ENCODE data around the gene ATP5PB.

The ATP5PB gene

GRCh38 chr1:111448918-111449702, at the start of gene ATP5PB, which contains the start of gene WDR77:
TSS of gene ATP5PB (plus strand) at chr1:111449464. CDS start at chr1:111449542, 78 bp downstream.
TSS of gene WDR77 (minus strand) at chr1:111449256. CDS start at chr1:111449169, 87 bp downstream.
- DNase-seq: peak; percentile 99

DNA sequence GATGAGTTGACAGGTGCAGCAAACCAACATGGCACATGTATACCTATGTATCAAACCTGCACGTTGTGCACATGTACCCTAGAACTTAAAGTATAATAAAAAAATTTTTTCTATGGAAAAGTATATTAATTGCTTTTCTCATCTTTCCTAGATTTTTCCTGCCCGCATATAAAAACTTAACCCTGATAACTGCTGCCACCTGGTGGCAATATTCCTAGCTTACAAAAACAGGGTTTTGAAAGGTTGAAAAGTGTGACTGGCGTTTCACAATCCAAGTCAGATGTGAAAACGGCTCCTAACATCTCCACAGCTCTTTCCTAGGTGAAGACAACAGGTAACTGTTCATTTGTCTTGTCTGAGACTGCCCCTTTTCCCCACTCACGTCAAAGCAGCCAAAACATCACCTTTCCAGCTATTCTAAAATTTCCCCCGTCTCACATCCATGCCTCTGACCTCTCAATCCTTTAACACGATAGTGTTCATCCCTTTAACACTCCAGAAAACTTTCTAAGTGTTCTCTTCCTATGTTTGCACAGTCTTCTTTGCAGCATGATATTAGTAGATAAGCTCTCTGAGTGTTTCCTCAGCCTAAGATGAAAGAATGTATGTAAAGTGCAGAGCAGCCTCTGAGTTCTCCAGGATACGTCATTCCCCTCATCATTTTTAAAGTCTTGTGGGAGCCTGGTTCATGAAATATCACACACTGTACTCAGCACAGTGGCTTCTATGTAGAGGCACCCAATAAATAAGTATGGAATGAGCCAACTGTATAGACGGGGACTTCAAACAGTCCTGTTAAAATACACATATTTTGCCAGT, 49.3 kb upstream of the ATP5PB start:
- DNase-seq: peak; percentile 10

- no peak for DNase-seq
These were observed 47.2 kb upstream of the ATP5PB start for GRCh38 chr1:111402083-111402482.

GRCh38 chr1:111404588-111404987, 44.7 kb upstream of the ATP5PB start:
- DNase-seq: no peak

DNA sequence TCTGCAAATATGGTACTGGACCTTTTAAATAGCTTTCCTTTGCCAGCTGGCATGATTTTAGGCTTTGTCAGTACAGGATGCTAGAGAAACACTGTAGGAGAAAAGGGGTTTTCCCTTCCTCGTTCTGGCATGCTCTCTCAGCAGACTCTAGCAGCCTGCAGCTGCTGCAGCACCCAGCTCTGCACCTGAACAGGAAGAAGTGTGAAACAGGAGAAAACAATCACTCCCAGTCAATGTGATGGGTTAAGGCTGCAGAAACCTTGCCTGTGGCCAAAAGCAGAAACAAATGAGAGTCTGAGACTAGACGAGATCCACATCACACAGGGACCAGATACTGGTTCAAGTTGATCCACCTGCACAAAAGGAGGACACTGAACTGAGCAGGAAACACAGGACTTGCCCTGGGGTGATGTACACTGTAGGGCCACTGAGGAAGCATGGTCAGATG, 42.9 kb upstream of the ATP5PB start:
- no peak for DNase-seq

DNA sequence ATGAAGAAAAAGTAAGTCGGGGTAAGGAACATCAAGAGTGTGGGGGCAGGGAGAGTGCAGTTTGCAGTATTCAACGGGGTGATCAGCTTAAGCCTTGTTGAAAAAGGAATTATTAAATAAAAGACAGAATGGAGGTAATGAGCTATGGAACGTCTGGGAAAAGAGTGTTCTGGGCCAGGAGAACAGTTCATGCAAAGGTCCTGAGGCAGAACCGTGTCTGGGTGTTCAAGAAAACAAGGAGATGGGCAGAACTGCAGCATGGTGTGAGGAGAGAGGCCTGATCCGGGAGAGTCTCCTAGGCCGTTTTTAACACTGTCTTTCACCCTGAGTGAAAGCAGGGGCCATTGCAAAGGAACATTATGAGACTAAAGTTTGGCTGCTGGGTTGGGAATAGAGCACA, 42.0 kb upstream of the ATP5PB start:
- no peak for DNase-seq

GRCh38 chr1:111412839-111413238, 36.4 kb upstream of the ATP5PB start:
- no peak for DNase-seq

- no peak for DNase-seq
These were observed 34.5 kb upstream of the ATP5PB start for GRCh38 chr1:111414756-111415155.

DNA sequence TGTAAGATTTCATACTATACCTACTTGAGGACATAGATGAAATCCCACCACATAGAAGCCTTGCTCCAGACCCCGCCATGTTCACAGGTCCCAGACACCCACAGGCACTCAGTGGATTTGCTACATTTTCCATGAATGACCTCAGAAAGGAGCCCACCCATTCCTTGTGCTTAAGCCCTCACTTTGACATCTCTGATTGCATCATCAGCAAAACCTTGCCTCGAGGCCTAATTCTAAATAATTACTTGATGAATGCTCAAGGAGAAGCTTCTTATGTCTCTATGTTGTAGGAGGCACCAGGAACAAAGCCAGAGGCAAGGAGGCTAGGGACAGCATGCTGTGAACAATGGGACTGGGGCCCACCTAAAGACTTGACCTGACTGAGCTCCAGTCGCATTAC, 33.8 kb upstream of the ATP5PB start:
- DNase-seq: no peak

DNA sequence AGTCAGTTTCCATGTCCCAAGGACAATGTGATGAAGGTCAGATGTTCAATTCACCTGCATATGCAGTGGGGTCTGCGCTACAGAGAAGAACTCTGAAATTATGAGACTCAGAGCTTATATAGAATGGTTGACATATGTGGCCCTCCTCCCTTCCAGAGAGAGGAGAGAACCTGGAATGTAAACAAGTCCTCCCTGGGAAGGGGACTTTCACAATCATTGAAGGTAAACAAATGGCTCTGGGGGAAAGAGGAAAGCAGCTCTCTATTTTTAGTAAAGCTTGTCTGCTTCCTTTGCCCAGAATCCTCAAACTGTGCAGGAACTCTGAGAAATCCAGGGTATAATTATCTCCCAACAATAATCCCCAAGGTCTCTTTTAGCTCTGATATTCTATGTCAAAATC, 31.5 kb upstream of the ATP5PB start:
- DNase-seq: no peak

- no peak for DNase-seq
These were observed 30.2 kb upstream of the ATP5PB start for GRCh38 chr1:111419037-111419436.

- no peak for DNase-seq
These were observed 28.9 kb upstream of the ATP5PB start for GRCh38 chr1:111420377-111420776.

DNA sequence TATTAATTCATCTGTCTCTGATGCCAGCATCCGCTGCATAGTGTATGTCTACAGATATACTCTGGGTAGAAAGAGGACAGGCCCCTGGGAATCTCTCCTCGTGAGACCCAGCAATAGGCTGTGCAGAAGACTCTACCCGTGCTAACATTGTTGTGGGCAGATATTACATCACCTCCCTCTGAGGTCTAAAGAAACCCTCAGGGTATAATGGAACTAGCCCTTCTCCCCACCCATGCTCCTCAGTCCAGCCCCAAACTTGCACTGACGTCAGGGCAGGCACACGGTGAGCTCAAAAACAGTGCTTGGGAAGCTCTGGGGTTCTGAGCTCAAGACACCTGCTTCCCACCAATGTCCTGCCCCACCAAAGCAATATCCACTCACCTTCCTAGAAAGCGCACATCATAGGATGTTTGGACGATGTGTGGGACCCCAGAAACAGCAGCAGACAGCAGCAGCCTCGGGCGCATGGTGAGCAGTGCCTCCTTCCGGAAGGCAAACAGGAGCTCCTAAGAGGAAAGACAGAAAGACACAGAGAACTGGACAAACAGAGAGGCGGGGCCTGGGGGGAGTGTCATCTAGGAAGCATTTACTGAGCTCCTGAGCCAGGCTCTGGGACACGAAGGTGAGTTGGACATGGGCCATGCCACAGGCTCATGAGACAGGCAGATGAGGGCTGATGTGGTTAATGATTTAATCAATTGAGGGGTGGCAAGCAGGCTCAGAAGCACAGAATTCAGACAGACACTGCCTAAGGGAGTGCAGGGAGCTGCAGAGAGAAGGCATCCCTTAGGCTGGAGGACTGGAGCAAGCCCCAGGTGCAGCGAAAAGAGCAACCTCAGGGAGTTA, 26.5 kb upstream of the ATP5PB start:
- no peak for DNase-seq

DNA sequence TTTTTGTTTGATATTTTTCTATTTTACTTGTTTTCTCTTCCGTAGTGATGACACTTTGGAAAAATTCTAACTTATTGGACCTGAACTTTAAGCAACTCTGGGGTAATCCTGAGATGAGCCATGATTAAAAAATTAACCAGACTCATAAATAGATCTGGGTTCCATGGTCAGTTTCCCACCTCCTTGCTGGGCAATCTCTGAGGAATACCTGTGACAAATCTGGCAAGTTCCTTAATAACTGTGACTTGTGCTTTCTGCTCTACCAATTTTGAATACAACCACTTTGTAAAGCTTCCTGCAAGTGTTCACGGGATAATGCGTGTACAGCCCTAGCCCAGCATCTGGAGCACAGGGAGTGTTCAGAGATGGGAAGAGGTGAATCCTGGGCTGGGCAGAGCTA, 25.0 kb upstream of the ATP5PB start:
- DNase-seq: no peak

GRCh38 chr1:111436726-111437125, 12.5 kb upstream of the ATP5PB start:
- no peak for DNase-seq

GRCh38 chr1:111439461-111440351, 9.6 kb upstream of the ATP5PB start:
- no peak for DNase-seq

DNA sequence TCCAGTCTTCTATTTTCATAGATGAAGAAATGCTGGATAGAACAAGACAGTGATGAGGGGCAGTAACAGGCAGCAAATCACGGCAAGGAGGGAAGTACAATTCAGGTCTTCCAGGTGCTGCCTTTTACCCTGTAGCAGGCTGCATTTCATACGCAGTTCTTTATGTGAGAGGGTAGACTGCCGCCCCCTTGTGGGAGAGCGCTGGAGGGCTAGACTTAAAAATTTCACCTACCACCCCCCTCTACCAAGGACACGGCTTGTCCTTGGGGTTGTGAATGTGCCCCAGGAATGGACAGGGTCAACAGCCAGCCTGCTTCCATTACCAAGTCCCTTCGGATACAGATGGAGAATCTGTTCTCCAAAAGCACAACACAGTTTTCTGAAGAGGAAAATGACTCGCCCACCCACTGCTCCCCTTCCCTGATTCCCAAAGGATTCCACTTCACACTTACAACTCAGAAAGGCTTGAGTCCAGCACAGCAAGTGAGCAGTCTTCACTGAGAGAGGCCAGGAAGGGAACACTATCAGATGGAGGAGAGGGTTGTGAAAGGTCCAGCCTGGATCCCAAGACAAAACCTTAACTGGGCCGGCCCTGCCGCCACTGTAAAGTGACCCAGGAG, 7.6 kb upstream of the ATP5PB start:
- no peak for DNase-seq

DNA sequence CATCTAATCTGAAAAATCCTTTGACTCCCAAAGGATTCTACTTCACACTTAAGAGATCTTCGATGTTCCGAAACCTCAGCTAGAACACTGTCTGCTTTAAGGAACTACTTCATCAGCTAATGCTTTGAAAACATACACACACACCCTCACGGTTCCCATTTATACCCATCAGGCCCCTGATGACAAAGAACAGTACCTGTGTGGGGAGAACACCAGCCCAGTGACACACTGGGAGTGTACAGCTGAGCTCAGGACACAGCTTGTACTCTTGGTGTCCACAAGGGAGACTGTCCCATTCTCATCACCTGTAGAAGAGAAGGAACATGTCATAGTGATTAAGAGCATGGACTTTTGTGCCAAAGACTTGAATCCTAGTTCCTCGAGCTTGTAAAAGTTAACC, 6.8 kb upstream of the ATP5PB start:
- DNase-seq: no peak

- no peak for DNase-seq
These were observed 5.2 kb upstream of the ATP5PB start for GRCh38 chr1:111444031-111444430.

DNA sequence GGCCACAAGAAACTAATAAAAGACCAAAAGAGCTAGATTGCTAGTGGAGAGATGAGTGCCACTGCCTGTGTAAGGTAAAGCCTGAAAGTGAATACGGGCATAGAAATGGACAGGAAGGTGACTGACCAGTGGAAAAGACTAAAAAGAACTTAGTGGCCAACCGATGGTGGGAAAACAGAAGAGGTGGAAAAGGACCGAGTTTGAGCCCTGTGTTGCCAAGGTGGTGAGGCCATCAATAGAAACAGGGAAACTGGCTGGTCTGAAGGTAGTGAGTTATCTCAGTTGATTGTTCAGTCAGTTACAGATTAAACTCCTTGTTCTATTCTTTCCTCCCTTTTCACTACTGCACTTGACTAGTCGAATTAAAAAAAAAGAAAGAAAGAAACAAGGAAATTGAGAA, 2.7 kb upstream of the ATP5PB start:
- DNase-seq: no peak
